PC-9 (cell line): ENCODE measurements around the gene GABRE. TPM values are rescaled to one million over a fixed set of nuclear protein-coding genes. Genes with fewer than 3 reads are reported as not detected.

Experiments used
- Bru-seq: library from RNA; stranded (reverse); fragments of 400-500 nt; gene quantifications from one replicate; lab custom pipeline; 2021; lab: Mats Ljungman, UMichigan
- BruChase-seq, 2 experiments: library from RNA; stranded (reverse); fragments of 400-500 nt; gene quantifications; one replicate each; lab custom pipeline; 2021; lab: Mats Ljungman, UMichigan
- BruUV-seq: library from RNA; stranded (reverse); fragments of 400-500 nt; replicated peaks from 2 replicates; lab custom pipeline; 2021; lab: Mats Ljungman, UMichigan
- CTCF ChIA-PET: fragments of 300-600 bp; sonication (Branson Sonifier 250); formaldehyde crosslinking; loops from one replicate; lab custom pipeline; 2022; ENCODE audit warnings: antibody characterized with exemption; lab: Charles Lee
- POLR2A ChIA-PET: fragments of 300-600 bp; sonication (Branson Sonifier 250); formaldehyde crosslinking; loops from one replicate; lab custom pipeline; 2022; ENCODE audit warnings: antibody characterized with exemption; ENCODE audit not compliant: unreplicated experiment; lab: Charles Lee
- DNase-seq, 2 experiments: peaks; one replicate each; pipeline versions ENCODE4 v3.0.0 to v3.0.0-alpha.2; 2015 to 2022; ENCODE audit warnings: mixed read lengths in 1 of 2
- H2AFZ ChIP-seq: fragments of 200-600 bp; sonication (generic); 2 replicates; pipeline ENCODE4 v1.8.1; 2017; ENCODE audit warnings: antibody characterized with exemption
- H3F3A ChIP-seq: fragments of 200-600 bp; sonication (generic); 2 replicates; pipeline ENCODE4 v1.8.1; 2017; ENCODE audit warnings: antibody characterized with exemption, mild to moderate bottlenecking, low read depth; ENCODE audit not compliant: insufficient read depth
- H3K27ac ChIP-seq: fragments of 200-600 bp; sonication (generic); 2 replicates; pipeline ENCODE4 v1.6.1; 2016; ENCODE audit warnings: mixed run types
- H3K27me3 ChIP-seq: fragments of 200-600 bp; sonication (generic); 2 replicates; pipeline ENCODE4 v1.6.1; 2016; ENCODE audit warnings: low read depth, mixed run types; ENCODE audit not compliant: insufficient read depth
- H3K36me3 ChIP-seq: fragments of 200-600 bp; sonication (generic); 2 replicates; pipeline ENCODE4 v1.6.1; 2016; ENCODE audit warnings: low read depth, mixed run types
- H3K4me1 ChIP-seq: fragments of 200-600 bp; sonication (generic); replicated peaks from 2 replicates; pipeline ENCODE4 v1.6.1; 2016; ENCODE audit warnings: mixed run types; ENCODE audit not compliant: insufficient read depth
- H3K4me2 ChIP-seq: fragments of 200-600 bp; sonication (generic); 2 replicates; pipeline ENCODE4 v1.6.1; 2017; ENCODE audit warnings: mixed run types
- H3K4me3 ChIP-seq: fragments of 200-600 bp; sonication (generic); 2 replicates; pipeline ENCODE4 v1.6.1; 2016; ENCODE audit warnings: mixed run types
- H3K79me2 ChIP-seq: fragments of 200-600 bp; sonication (generic); 2 replicates; pipeline ENCODE4 v1.6.1; 2017; ENCODE audit warnings: low read depth, mixed run types
- H3K9me2 ChIP-seq: fragments of 200-600 bp; sonication (generic); 2 replicates; pipeline ENCODE4 v1.8.1; 2017; ENCODE audit warnings: mild to moderate bottlenecking; ENCODE audit not compliant: insufficient read depth
- H3K9me3 ChIP-seq: fragments of 200-600 bp; sonication (generic); 2 replicates; pipeline ENCODE4 v1.8.1; 2016; ENCODE audit warnings: low read depth; ENCODE audit not compliant: insufficient read depth
- H4K20me1 ChIP-seq: fragments of 200-600 bp; sonication (generic); 2 replicates; pipeline ENCODE4 v1.8.1; 2017; ENCODE audit not compliant: insufficient read depth
- CTCF ChIP-seq: fragments of 200-600 bp; sonication (generic); conservative IDR thresholded peaks from 2 replicates; pipeline ENCODE4 v1.6.1; 2017; ENCODE audit warnings: mixed run types, antibody characterized with exemption, mild to moderate bottlenecking, moderate library complexity
- EZH2 ChIP-seq: fragments of 200-600 bp; sonication (generic); IDR thresholded peaks from 2 replicates; pipeline ENCODE4 v1.8.0; 2017; ENCODE audit warnings: antibody characterized with exemption, low read depth
- intact Hi-C: fragments of 100-400 bp; cut with micrococcal nuclease; formaldehyde crosslinking; loops from one replicate; pipeline ENCODE4 v1.10.0; 2022; ENCODE audit not compliant: unreplicated experiment
- long read RNA-seq: library from polyadenylated mRNA; stranded (forward); transcript quantifications from one replicate; pipeline ENCODE4 v2.0.0, GENCODE V29; 2022
- total RNA-seq: library from RNA; stranded (reverse); gene quantifications from 2 replicates; pipeline ENCODE4 v1.2.3, GENCODE V29; 2021

Gene GABRE
- 22.1 and 24.5 TPM in 2 replicates for total RNA-seq
- percentile 62 among the genes with signal in this experiment for Bru-seq, nascent RNA
- percentile 79 among the genes with signal in this experiment for BruChase-seq, experiment 1, labeled RNA remaining after a 2-hour chase
- BruChase-seq, experiment 2, labeled RNA remaining after a 6-hour chase: percentile 59 among the genes with signal in this experiment
- long read RNA-seq, partial matches to known transcripts: 0 of 3 reads
- long read RNA-seq, other reads (novel, unspliced or antisense): 3 of 3 reads

DNA sequence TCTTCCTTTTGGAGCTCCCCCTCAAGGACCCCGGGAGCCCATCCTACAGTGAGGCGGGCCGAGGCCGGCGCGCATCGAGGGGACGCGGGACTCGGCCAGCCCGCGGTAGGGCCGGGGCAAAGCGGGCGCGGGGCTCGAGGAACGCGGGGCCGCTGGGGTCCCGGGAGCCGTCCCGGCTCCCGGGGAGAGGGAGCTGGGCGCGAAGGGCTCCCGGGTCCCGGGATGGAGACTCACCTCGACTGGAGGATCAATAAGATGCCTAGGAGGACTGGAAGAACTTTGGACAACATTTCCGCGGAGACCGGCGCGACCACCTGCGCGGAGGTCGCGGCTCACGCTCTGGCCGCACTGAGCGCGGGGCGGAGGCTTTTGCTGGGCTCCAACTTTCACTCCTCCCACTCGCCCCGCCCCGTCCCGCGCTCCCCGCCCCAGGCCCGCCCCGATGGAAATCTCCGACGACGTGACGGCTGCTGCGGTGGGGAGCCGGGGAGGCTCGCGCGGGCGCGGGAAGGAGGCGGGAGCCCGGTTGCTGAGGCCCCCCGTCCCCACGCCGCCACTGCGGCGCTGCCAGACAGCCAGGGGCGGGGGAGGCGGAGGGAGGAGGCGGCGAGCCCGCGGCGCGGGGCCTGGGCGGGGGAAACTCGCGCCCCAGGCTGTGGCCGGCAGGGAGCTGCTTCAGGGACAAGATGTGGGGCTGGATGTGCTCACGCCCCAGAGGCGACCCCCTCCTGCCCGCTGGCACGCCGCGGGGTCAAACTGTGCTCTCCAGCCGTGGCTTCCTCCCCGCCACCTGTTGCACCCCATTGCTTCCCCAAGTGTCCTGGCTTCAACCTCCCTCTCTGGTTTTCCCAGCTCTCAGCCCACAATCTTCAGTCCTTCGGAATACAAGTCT lies at the start of gene GABRE:
Gene GABRE (minus strand): TSS at position 341 of the 892 bp plus-strand sequence. CDS start 51 bp downstream, at position 290.
- peaks cover 49% of the 10 kb centered on the region for H3K4me1 ChIP-seq
- H4K20me1 ChIP-seq: no peaks in the 10 kb centered on the region
- peak in 1 of 2 experiments; percentile 9 for DNase-seq
- peak within 1 kb of the TSS; percentile 75 for H3K4me2 ChIP-seq
- peak within 1 kb of the TSS; percentile 57 for H3K4me3 ChIP-seq
- H3K9me3 ChIP-seq: no peaks in the 10 kb centered on the region
- no TSS peak for BruUV-seq
- ChIA-PET POLR2A (no interaction called here), CTCF (no interaction called here)
- H2AFZ ChIP-seq: peak within 1 kb of the TSS; percentile 41
- peak within 1 kb of the TSS; percentile 8; the same call in 1 of the 2 replicates for H3K27ac ChIP-seq
- H3K36me3 ChIP-seq: peaks cover 5% of the 10 kb centered on the region; the same call in 1 of the 2 replicates
- peaks cover 44% of the 10 kb centered on the region for H3K79me2 ChIP-seq
- H3K9me2 ChIP-seq: no peaks in the 10 kb centered on the region
- H3K27me3 ChIP-seq: no peaks in the 10 kb centered on the region
- peaks cover 4% of the 10 kb centered on the region; the same call in 1 of the 2 replicates for H3F3A ChIP-seq
- TF ChIP-seq EZH2 (no peak), CTCF (no peak)
- intact Hi-C loops: loop anchor here (5.0 to 10.0 kb wide), 2 partner anchors 102 to 220 kb away; no protein-coding TSS in a partner anchor

DNA sequence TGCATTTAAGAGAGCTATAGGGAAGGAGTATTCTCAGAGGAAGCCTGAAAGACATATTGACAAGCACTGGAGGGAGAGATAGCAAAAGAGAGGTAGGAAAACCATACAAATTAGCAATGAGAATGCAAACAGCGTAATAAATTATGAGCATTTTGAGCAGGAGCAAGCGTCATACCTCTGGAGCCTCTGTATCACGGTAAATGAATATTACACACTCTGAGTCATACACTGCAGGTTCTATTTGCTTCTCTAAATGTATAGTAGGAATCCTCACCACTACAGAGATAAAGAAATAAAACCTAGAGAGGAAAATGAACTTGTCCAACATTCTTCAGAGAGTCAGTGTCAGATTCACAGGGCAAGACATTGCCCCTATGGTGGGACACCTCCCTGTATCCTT lies 46.4 kb upstream of the GABRE start:
- H3K4me2 ChIP-seq: no peak overlapping the region
- H3K9me2 ChIP-seq: no peaks in the 10 kb centered on the region
- intact Hi-C loops: no loop called here
- H3K9me3 ChIP-seq: peaks cover 27% of the 10 kb centered on the region
- H3K4me3 ChIP-seq: no peak overlapping the region
- no peaks in the 10 kb centered on the region for H3K27me3 ChIP-seq
- H2AFZ ChIP-seq: no peak overlapping the region
- H3K27ac ChIP-seq: no peak overlapping the region
- DNase-seq: no peak
- no peak for TF ChIP-seq EZH2
- no peak for TF ChIP-seq CTCF
- H3F3A ChIP-seq: no peaks in the 10 kb centered on the region
- BruUV-seq: no TSS peak
- no peaks in the 10 kb centered on the region for H3K36me3 ChIP-seq
- H4K20me1 ChIP-seq: no peaks in the 10 kb centered on the region
- H3K79me2 ChIP-seq: no peaks in the 10 kb centered on the region
- peaks cover 5% of the 10 kb centered on the region for H3K4me1 ChIP-seq
- ChIA-PET CTCF (no interaction called here), POLR2A (no interaction called here)

DNA sequence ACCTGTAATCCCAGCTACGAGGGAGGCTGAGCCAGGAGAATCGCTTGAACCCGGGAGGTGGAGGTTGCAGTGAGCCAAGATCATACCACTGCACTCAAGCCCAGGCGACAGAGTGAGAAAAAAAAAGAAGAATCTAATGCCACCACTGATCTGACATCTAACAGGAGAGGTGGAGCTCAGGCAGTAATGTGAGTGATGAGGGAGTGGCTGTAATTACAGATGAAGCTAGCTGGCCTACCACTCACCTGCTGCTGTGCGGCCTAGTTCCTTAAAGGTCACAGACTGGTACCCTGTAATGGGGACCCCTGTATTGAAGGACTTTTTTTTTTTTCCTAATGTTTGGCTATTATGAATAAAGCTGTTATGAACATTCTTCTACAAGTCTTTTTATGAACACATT lies 25.3 kb upstream of the GABRE start:
- Histone ChIP-seq H3K9me3 (0 out of 2 replicates have a peak, but pooled peaks cover 3% of the 10 kb centered on the region), H3K27ac (no peak overlapping the region), H3K36me3 (no peaks in the 10 kb centered on the region), H3K9me2 (no peaks in the 10 kb centered on the region), H4K20me1 (no peaks in the 10 kb centered on the region), H3F3A (no peaks in the 10 kb centered on the region; the same call in 1 of the 2 replicates), H3K4me2 (no peak overlapping the region), H3K4me1 (peaks cover 8% of the 10 kb centered on the region; the same call in 1 of the 2 replicates), H2AFZ (no peak overlapping the region), H3K79me2 (no peaks in the 10 kb centered on the region), H3K27me3 (no peaks in the 10 kb centered on the region), H3K4me3 (no peak overlapping the region)
- intact Hi-C loops: no loop called here
- TF ChIP-seq CTCF: no peak
- TF ChIP-seq EZH2: no peak
- POLR2A ChIA-PET: no interaction called here
- BruUV-seq: no TSS peak
- CTCF ChIA-PET: no interaction called here
- DNase-seq: no peak
